Spleen (tissue), 7 donors: Measurements from ENCODE around the gene FDXR.

Source experiments
- CTCF ChIP-seq, 11 experiments: fragments of 200-600 bp in 7 of 11; fragments of 450-650 bp in 4 of 11; sonication (generic) in 4 of 11; IDR thresholded peaks in 8 of 11; conservative IDR thresholded peaks in 3 of 11; 1 replicate in 7 of 11; 2 replicates in 4 of 11; pipeline versions ENCODE4 v1.4.0 to v1.8.0; 2016 to 2021; ENCODE audit warnings: antibody characterized with exemption in 11 of 11, inconsistent platforms in 4 of 11, mild to moderate bottlenecking in 1 of 11
- POLR2AphosphoS5 ChIP-seq, 3 donors: sonication (generic); formaldehyde crosslinking; IDR thresholded peaks; one replicate each; pipeline ENCODE4 v1.5.1; 2017; ENCODE audit warnings: antibody characterized with exemption in 3 of 3
- donor health status: DM: no; HTN: no; CAD: no; lungs with moderate emphysema.
- donor health status: DM: no; HTN: no; CAD: no.
- donor health status: DM: no; HTN: no; CAD: no.

GRCh38 chr17:74898376-74898946 lies 25.7 kb upstream of the FDXR start:
- TF ChIP-seq POLR2AphosphoS5 (IDR thresholded peaks at IDR 0.05) (no peak), CTCF (IDR thresholded peaks at IDR 0.05 in 8 of 11, conservative IDR thresholded peaks at IDR 0.05 in 3 of 11) (no peak)
